Astrocyte (in vitro differentiated cells and primary cell): Measurements from ENCODE around the gene TMEM14B. TPM values are rescaled to one million over a fixed set of nuclear protein-coding genes. Genes with fewer than 3 reads are reported as not detected.

Experiments used
- DNase-seq: peaks from one replicate; pipeline ENCODE4 v3.0.0-alpha.2; 2010; ENCODE audit warnings: low read depth
- FAIRE-seq: peaks from 2 replicates; lab custom pipeline; 2011; peaks lifted over from hg19 to GRCh38; lab: Jason Lieb, UNC
- H2AFZ ChIP-seq: 2 replicates; pipeline ENCODE4 v1.6.0; 2012; ENCODE audit warnings: low read depth, low read length, inconsistent platforms
- H3K27ac ChIP-seq: 2 replicates; pipeline ENCODE4 v1.5.1; 2011; ENCODE audit warnings: low read depth, low read length, inconsistent platforms
- H3K27me3 ChIP-seq: 2 replicates; pipeline ENCODE4 v1.6.0; 2011; ENCODE audit warnings: low read length, inconsistent platforms; ENCODE audit not compliant: insufficient read depth
- H3K36me3 ChIP-seq: 2 replicates; pipeline ENCODE4 v1.5.1; 2011; ENCODE audit warnings: low read length, inconsistent platforms; ENCODE audit not compliant: insufficient read depth
- H3K4me1 ChIP-seq: 2 replicates; pipeline ENCODE4 v1.5.1; 2011; ENCODE audit warnings: low read length, inconsistent platforms; ENCODE audit not compliant: insufficient read depth
- H3K4me2 ChIP-seq: 2 replicates; pipeline ENCODE4 v1.6.0; 2012; ENCODE audit warnings: low read length, inconsistent platforms
- H3K4me3 ChIP-seq: 2 replicates; pipeline ENCODE4 v1.5.1; 2011; ENCODE audit warnings: low read depth, mild to moderate bottlenecking, low read length, inconsistent platforms; ENCODE audit not compliant: insufficient read depth
- H3K79me2 ChIP-seq: 2 replicates; pipeline ENCODE4 v1.6.0; 2012; ENCODE audit warnings: mild to moderate bottlenecking, low read length, inconsistent platforms; ENCODE audit not compliant: insufficient read depth
- H3K9ac ChIP-seq: 2 replicates; pipeline ENCODE4 v1.6.0; 2012; ENCODE audit warnings: mild to moderate bottlenecking, low read length, inconsistent platforms
- H3K9me3 ChIP-seq: 2 replicates; pipeline ENCODE4 v1.5.1; 2012; ENCODE audit warnings: low read depth, mild to moderate bottlenecking, low read length, inconsistent platforms; ENCODE audit not compliant: insufficient read depth
- H4K20me1 ChIP-seq: 2 replicates; pipeline ENCODE4 v1.6.0; 2012; ENCODE audit warnings: low read length, inconsistent platforms; ENCODE audit not compliant: insufficient read depth
- H3K27ac Mint-ChIP-seq: one replicate; pipeline ENCODE4 v1.8.0; 2021; ENCODE audit warnings: mild to moderate bottlenecking, mixed read lengths; ENCODE audit not compliant: unreplicated experiment
- H3K27me3 Mint-ChIP-seq: one replicate; pipeline ENCODE4 v1.8.0; 2021; ENCODE audit warnings: low read depth, mixed read lengths; ENCODE audit not compliant: unreplicated experiment
- H3K36me3 Mint-ChIP-seq: one replicate; pipeline ENCODE4 v1.8.0; 2021; ENCODE audit warnings: low read depth, mixed read lengths; ENCODE audit not compliant: unreplicated experiment
- H3K4me1 Mint-ChIP-seq: one replicate; pipeline ENCODE4 v1.8.0; 2021; ENCODE audit warnings: low read depth, mixed read lengths; ENCODE audit not compliant: unreplicated experiment
- H3K4me3 Mint-ChIP-seq: one replicate; pipeline ENCODE4 v1.8.0; 2021; ENCODE audit warnings: mild to moderate bottlenecking, moderate library complexity, mixed read lengths; ENCODE audit not compliant: unreplicated experiment
- H3K9me3 Mint-ChIP-seq: one replicate; pipeline ENCODE4 v1.8.0; 2021; ENCODE audit warnings: mild to moderate bottlenecking, mixed read lengths; ENCODE audit not compliant: unreplicated experiment
- EZH2 ChIP-seq: IDR thresholded peaks from 2 replicates; pipeline ENCODE4 v1.6.1; 2012; ENCODE audit warnings: mild to moderate bottlenecking, low read length, inconsistent platforms; ENCODE audit not compliant: insufficient read depth
- total RNA-seq: library from RNA; stranded (reverse); gene quantifications from 2 replicates; pipeline ENCODE4 v1.2.1, GENCODE V29; 2021
- TF ChIP-seq, protein P1 (sequence below): IDR thresholded peaks from 2 replicates; pipeline ENCODE4 v1.5.1; 2011; ENCODE audit warnings: low read depth, mild to moderate bottlenecking, inconsistent platforms, low read length, moderate library complexity; ENCODE audit not compliant: insufficient read depth

Gene TMEM14B
- total RNA-seq, 1 donor from 2014 or later, result 52.8 TPM

DNA sequence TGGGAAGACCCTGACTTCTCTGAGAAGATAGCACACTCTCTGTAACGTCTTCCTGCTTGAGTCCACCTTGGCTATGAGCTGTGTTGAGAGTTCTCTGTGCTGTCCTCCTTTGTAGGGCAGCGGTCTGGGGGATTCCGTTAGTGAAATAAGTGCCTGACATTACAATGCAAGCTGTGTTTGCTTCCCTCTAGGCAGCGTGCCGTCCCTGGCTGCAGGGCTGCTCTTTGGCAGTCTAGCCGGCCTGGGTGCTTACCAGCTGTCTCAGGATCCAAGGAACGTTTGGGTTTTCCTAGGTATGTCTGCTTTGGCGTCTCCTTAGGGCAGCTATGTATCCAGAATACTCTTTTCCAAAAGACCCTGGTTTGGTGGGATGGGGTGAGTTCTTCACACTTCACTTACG, 21.9 kb upstream of the TMEM14B start:
- no peak for TF ChIP-seq EZH2
- TF ChIP-seq, protein P1, sequence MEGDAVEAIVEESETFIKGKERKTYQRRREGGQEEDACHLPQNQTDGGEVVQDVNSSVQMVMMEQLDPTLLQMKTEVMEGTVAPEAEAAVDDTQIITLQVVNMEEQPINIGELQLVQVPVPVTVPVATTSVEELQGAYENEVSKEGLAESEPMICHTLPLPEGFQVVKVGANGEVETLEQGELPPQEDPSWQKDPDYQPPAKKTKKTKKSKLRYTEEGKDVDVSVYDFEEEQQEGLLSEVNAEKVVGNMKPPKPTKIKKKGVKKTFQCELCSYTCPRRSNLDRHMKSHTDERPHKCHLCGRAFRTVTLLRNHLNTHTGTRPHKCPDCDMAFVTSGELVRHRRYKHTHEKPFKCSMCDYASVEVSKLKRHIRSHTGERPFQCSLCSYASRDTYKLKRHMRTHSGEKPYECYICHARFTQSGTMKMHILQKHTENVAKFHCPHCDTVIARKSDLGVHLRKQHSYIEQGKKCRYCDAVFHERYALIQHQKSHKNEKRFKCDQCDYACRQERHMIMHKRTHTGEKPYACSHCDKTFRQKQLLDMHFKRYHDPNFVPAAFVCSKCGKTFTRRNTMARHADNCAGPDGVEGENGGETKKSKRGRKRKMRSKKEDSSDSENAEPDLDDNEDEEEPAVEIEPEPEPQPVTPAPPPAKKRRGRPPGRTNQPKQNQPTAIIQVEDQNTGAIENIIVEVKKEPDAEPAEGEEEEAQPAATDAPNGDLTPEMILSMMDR, result no peak
- no peak overlapping the region for H2AFZ ChIP-seq
- H3K9ac ChIP-seq, result no peak overlapping the region
- H3K4me3 ChIP-seq, result no peak overlapping the region
- peaks cover 15% of the 10 kb centered on the region for H3K4me1 ChIP-seq
- no peak for DNase-seq
- peaks cover 13% of the 10 kb centered on the region for H4K20me1 ChIP-seq
- peaks cover 37% of the 10 kb centered on the region for H3K79me2 ChIP-seq
- H3K27me3 ChIP-seq, result no peaks in the 10 kb centered on the region
- H3K9me3 ChIP-seq, result no peaks in the 10 kb centered on the region
- Mint-ChIP-seq H3K36me3 (peaks cover 17% of the 10 kb centered on the region), H3K9me3 (no peaks in the 10 kb centered on the region), H3K27me3 (no peaks in the 10 kb centered on the region), H3K27ac (no peak overlapping the region), H3K4me3 (no peak overlapping the region), H3K4me1 (peaks cover 37% of the 10 kb centered on the region)
- H3K36me3 ChIP-seq, result peaks cover 14% of the 10 kb centered on the region
- no peak for FAIRE-seq
- no peak overlapping the region for H3K4me2 ChIP-seq
- H3K27ac ChIP-seq, result no peak overlapping the region

DNA sequence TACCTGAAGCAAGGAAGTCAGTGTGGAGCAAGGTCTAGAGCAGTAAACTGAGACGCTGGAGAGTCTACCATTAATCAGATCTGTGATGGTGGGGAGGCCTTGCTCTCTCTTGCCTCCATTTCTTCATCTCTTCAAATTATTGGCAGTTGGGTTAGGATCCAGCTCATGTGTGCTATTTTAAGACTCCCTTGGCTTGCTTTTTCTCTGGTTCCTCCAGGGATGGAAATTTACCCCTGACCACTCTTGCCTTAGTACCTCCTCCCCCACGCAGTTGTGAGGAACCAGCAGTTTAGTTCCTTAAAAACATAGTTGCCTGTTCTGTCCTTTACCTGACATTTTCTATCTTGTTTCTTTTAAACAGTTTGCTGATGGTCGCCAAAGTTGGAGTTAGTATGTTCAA, 17.4 kb upstream of the TMEM14B start:
- no peak for DNase-seq
- no peak for FAIRE-seq
- Histone ChIP-seq H3K9me3 (no peaks in the 10 kb centered on the region), H3K36me3 (peaks cover 20% of the 10 kb centered on the region), H3K9ac (no peak overlapping the region), H3K4me3 (no peak overlapping the region), H3K79me2 (peaks cover 16% of the 10 kb centered on the region), H4K20me1 (peaks cover 9% of the 10 kb centered on the region), H3K27ac (no peak overlapping the region), H2AFZ (no peak overlapping the region), H3K4me1 (peaks cover 5% of the 10 kb centered on the region), H3K27me3 (no peaks in the 10 kb centered on the region), H3K4me2 (no peak overlapping the region)
- H3K4me3 Mint-ChIP-seq, result no peak overlapping the region
- H3K36me3 Mint-ChIP-seq, result peaks cover 26% of the 10 kb centered on the region
- H3K27ac Mint-ChIP-seq, result peak overlapping the region; percentile 58
- TF ChIP-seq EZH2, result no peak
- TF ChIP-seq, protein P1, result no peak
- H3K9me3 Mint-ChIP-seq, result no peaks in the 10 kb centered on the region
- H3K27me3 Mint-ChIP-seq, result no peaks in the 10 kb centered on the region
- H3K4me1 Mint-ChIP-seq, result peaks cover 32% of the 10 kb centered on the region

DNA sequence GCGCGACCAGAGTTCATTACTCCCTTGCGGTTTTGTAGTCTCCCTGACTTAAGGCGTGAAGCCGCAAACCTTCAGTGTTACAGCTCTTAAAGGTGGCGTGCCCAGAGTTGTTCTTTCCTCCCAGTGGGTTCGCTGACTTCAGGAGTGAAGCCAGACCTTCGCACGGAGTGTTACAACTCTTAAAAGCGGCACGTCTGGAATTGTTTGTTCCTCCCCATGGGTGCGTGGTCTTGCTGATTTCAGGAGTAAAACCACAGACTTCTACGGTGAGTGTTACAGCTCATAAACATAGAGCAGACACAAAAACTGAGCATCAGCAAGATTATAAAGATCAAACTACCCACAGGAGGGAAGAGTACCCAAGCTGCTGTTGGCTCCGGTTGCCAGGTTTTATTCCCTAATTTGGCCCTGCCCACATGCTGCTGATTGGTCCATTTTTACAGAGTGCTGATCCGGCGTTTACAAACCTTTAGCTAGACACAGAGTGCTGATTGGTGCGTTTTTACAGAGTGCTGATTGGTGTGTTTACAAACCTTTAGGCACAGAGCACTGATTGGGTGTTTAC, 14.4 kb upstream of the TMEM14B start:
- Histone ChIP-seq H3K4me1 (peaks cover 8% of the 10 kb centered on the region), H3K79me2 (peaks cover under 1% of the 10 kb centered on the region), H4K20me1 (no peaks in the 10 kb centered on the region), H3K9ac (no peak overlapping the region), H3K9me3 (no peaks in the 10 kb centered on the region), H3K36me3 (peaks cover 16% of the 10 kb centered on the region), H3K27me3 (no peaks in the 10 kb centered on the region), H3K27ac (no peak overlapping the region), H3K4me3 (no peak overlapping the region), H2AFZ (no peak overlapping the region), H3K4me2 (no peak overlapping the region)
- no peak for TF ChIP-seq EZH2
- TF ChIP-seq, protein P1, result no peak
- Mint-ChIP-seq H3K27ac (peak overlapping the region; percentile 10), H3K36me3 (peaks cover 15% of the 10 kb centered on the region), H3K4me3 (no peak overlapping the region), H3K4me1 (peaks cover 29% of the 10 kb centered on the region), H3K27me3 (no peaks in the 10 kb centered on the region), H3K9me3 (no peaks in the 10 kb centered on the region)
- peak; percentile 53 for DNase-seq
- no peak for FAIRE-seq
